ENCODE data around the gene UPK1A.
A peak's percentile ranks its signal among the peaks of the same experiment; 100 is the strongest.

- TF ChIP-seq TAF1 (IDR thresholded peaks at IDR 0.05; ENCODE audit: borderline replicate concordance, low read depth, low read length) (no peak), POLR2A (IDR thresholded peaks at IDR 0.05; ENCODE audit: low read depth, low read length) (peak; percentile 81)
Measured at GRCh38 chr19:35702223-35703012, 36.1 kb downstream of the UPK1A start.
